Mesenchymal stem cell (in vitro differentiated cells and primary cell): ENCODE results near the gene PLS1.
"Not testable (repeated sequence)": the region's sequence is repeated elsewhere in the genome, so short reads cannot be mapped to it uniquely, and the experiment has no call there.

Experiments used
- DNase-seq: peaks from one replicate; pipeline ENCODE4 v3.0.0-alpha.2; 2013
- H2AFZ ChIP-seq: one replicate; pipeline ENCODE4 v1.6.1; 2013; ENCODE audit warnings: low read depth, mild to moderate bottlenecking, control low read depth, inconsistent platforms, low read length, moderate library complexity
- H2AK5ac ChIP-seq: 2 replicates; pipeline ENCODE4 v1.6.1; 2013; ENCODE audit warnings: low read length, moderate library complexity, mild to moderate bottlenecking, inconsistent platforms; ENCODE audit not compliant: severe bottlenecking
- H2BK120ac ChIP-seq: one replicate; pipeline ENCODE4 v1.6.1; 2013; ENCODE audit warnings: low read depth, mild to moderate bottlenecking, inconsistent platforms, low read length, moderate library complexity
- H2BK12ac ChIP-seq, 2 experiments: one replicate each; pipeline ENCODE4 v1.6.1; 2013; ENCODE audit warnings: inconsistent platforms in 2 of 2, low read length in 2 of 2, mild to moderate bottlenecking in 2 of 2, moderate library complexity in 2 of 2, control low read depth in 1 of 2
- H2BK15ac ChIP-seq: one replicate; pipeline ENCODE4 v1.6.1; 2013; ENCODE audit warnings: mild to moderate bottlenecking, low read depth, inconsistent platforms; ENCODE audit not compliant: poor library complexity, severe bottlenecking
- H2BK5ac ChIP-seq: 2 replicates; pipeline ENCODE4 v1.6.1; 2013; ENCODE audit warnings: low read depth, mild to moderate bottlenecking, low read length, control low read depth, inconsistent platforms; ENCODE audit not compliant: poor library complexity, severe bottlenecking
- H3K14ac ChIP-seq, 2 experiments: one replicate each; pipeline ENCODE4 v1.6.1; 2013; ENCODE audit warnings: inconsistent platforms in 2 of 2, low read length in 2 of 2, control low read depth in 1 of 2, mild to moderate bottlenecking in 1 of 2, moderate library complexity in 1 of 2
- H3K18ac ChIP-seq, 2 experiments: one replicate each; pipeline ENCODE4 v1.6.1; 2013; ENCODE audit warnings: inconsistent platforms in 2 of 2, low read length in 2 of 2, control low read depth in 1 of 2, low read depth in 1 of 2, mild to moderate bottlenecking in 1 of 2
- H3K23ac ChIP-seq, 2 experiments: one replicate each; pipeline ENCODE4 v1.6.1; 2013; ENCODE audit warnings: inconsistent platforms in 2 of 2, low read length in 2 of 2, mild to moderate bottlenecking in 2 of 2, moderate library complexity in 2 of 2, control low read depth in 1 of 2
- H3K27ac ChIP-seq: 2 replicates; pipeline ENCODE4 v1.5.1; 2013; ENCODE audit warnings: mild to moderate bottlenecking, moderate library complexity, low read length, control low read depth, inconsistent platforms; ENCODE audit not compliant: poor library complexity, severe bottlenecking
- H3K27me3 ChIP-seq, 2 experiments: 2 replicates each; pipeline versions ENCODE4 v1.6.1 to v1.7.0; 2013; ENCODE audit warnings: low read length in 2 of 2, mild to moderate bottlenecking in 2 of 2, moderate library complexity in 2 of 2, control low read depth in 1 of 2, inconsistent platforms in 1 of 2; ENCODE audit not compliant: control insufficient read depth in 1 of 2, insufficient read depth in 1 of 2
- H3K36me3 ChIP-seq, 2 experiments: 2 replicates each; pipeline versions ENCODE4 v1.6.1 to v1.7.0; 2013; ENCODE audit warnings: low read length in 2 of 2, control low read depth in 1 of 2, inconsistent platforms in 1 of 2, low read depth in 1 of 2, mild to moderate bottlenecking in 1 of 2; ENCODE audit not compliant: insufficient read depth in 2 of 2, control insufficient read depth in 1 of 2
- H3K4ac ChIP-seq, 2 experiments: one replicate each; pipeline ENCODE4 v1.6.1; 2013; ENCODE audit warnings: inconsistent platforms in 2 of 2, low read length in 2 of 2, mild to moderate bottlenecking in 2 of 2, moderate library complexity in 2 of 2, control low read depth in 1 of 2, low read depth in 1 of 2
- H3K4me1 ChIP-seq: 2 replicates; pipeline ENCODE4 v1.6.1; 2013; ENCODE audit warnings: low read depth, low read length, control low read depth; ENCODE audit not compliant: control insufficient read depth, insufficient read depth
- H3K4me2 ChIP-seq: 2 replicates; pipeline ENCODE4 v1.6.1; 2013; ENCODE audit warnings: low read length, mild to moderate bottlenecking, inconsistent platforms; ENCODE audit not compliant: poor library complexity, severe bottlenecking
- H3K4me3 ChIP-seq, 2 experiments: 2 replicates each; pipeline versions ENCODE4 v1.5.1 to v1.7.0; 2013; ENCODE audit warnings: low read length in 2 of 2, mild to moderate bottlenecking in 2 of 2, control low read depth in 1 of 2, low read depth in 1 of 2; ENCODE audit not compliant: insufficient read depth in 1 of 2
- H3K79me1 ChIP-seq: replicated peaks from 2 replicates; pipeline ENCODE4 v1.6.1; 2013; ENCODE audit warnings: mild to moderate bottlenecking, control low read depth, low read length, inconsistent platforms; ENCODE audit not compliant: poor library complexity, severe bottlenecking
- H3K9ac ChIP-seq: 2 replicates; pipeline ENCODE4 v1.7.0; 2013; ENCODE audit warnings: mild to moderate bottlenecking, low read length, moderate library complexity
- H3K9me3 ChIP-seq: 2 replicates; pipeline ENCODE4 v1.7.0; 2013; ENCODE audit warnings: mild to moderate bottlenecking, low read length; ENCODE audit not compliant: control insufficient read depth
- H4K8ac ChIP-seq: one replicate; pipeline ENCODE4 v1.6.1; 2013; ENCODE audit warnings: inconsistent platforms, mild to moderate bottlenecking, low read length, moderate library complexity
- H4K91ac ChIP-seq: one replicate; pipeline ENCODE4 v1.6.1; 2013; ENCODE audit warnings: mild to moderate bottlenecking, low read length, inconsistent platforms
- WGBS: methylation state at CpG from one replicate; pipeline ENCODE4 v1.1.7; 2013; ENCODE audit warnings: mixed read lengths; 5-methylcytosine and 5-hydroxymethylcytosine counted together

Gene PLS1

GRCh38 chr3:142586803-142587406 lies 9.3 kb upstream of the PLS1 start:
- no peak overlapping the region for H3K18ac ChIP-seq
- H4K8ac ChIP-seq = no peak overlapping the region
- WGBS = no CpG with 5 or more reads among the region's 2 CpGs
- no peak overlapping the region for H2BK12ac ChIP-seq
- no peak overlapping the region for H3K4me2 ChIP-seq
- H3K79me1 ChIP-seq = no peaks in the 10 kb centered on the region
- no peak overlapping the region for H2BK120ac ChIP-seq
- H3K14ac ChIP-seq = no peak overlapping the region
- peaks cover 1% of the 10 kb centered on the region for H3K4me1 ChIP-seq
- H4K91ac ChIP-seq = no peak overlapping the region
- H2BK15ac ChIP-seq = no peak overlapping the region
- no peak overlapping the region for H3K23ac ChIP-seq
- no peak overlapping the region for H2AK5ac ChIP-seq
- H3K27me3 ChIP-seq = peaks cover 0 to 4% of the 10 kb centered on the region in 2 experiments
- DNase-seq = peak; percentile 79
- no peaks in the 10 kb centered on the region for H3K36me3 ChIP-seq
- no peaks in the 10 kb centered on the region for H3K9me3 ChIP-seq
- H3K4ac ChIP-seq = no peak overlapping the region
- no peak overlapping the region for H3K4me3 ChIP-seq
- H3K9ac ChIP-seq = no peak overlapping the region
- H2AFZ ChIP-seq = no peak overlapping the region
- no peak overlapping the region for H2BK5ac ChIP-seq
- H3K27ac ChIP-seq = no peak overlapping the region

- Histone ChIP-seq H3K4me2 (no peak overlapping the region), H3K9ac (no peak overlapping the region), H3K4ac (no peak overlapping the region), H3K4me3 (no peak overlapping the region), H3K27ac (no peak overlapping the region), H2BK12ac (no peak overlapping the region), H2BK5ac (no peak overlapping the region), H3K23ac (no peak overlapping the region), H2AK5ac (no peak overlapping the region), H3K79me1 (no peaks in the 10 kb centered on the region), H2BK15ac (no peak overlapping the region), H2BK120ac (no peak overlapping the region), H3K9me3 (no peaks in the 10 kb centered on the region), H2AFZ (no peak overlapping the region), H3K36me3 (no peaks in the 10 kb centered on the region), H3K14ac (no peak overlapping the region), H3K4me1 (peaks cover 1% of the 10 kb centered on the region), H4K91ac (no peak overlapping the region), H3K18ac (no peak overlapping the region), H4K8ac (no peak overlapping the region), H3K27me3 (no peaks in the 10 kb centered on the region)
- DNase-seq = no peak
- 17% methylated on average over 1 of the region's 1 CpG for WGBS
These were observed 7.5 kb upstream of the PLS1 start for GRCh38 chr3:142588703-142589102.

GRCh38 chr3:142592268-142592667 lies 3.9 kb upstream of the PLS1 start:
- H3K14ac ChIP-seq, H2BK15ac ChIP-seq, H3K27ac ChIP-seq, H3K36me3 ChIP-seq, H4K8ac ChIP-seq, H3K18ac ChIP-seq, H3K23ac ChIP-seq, H3K9ac ChIP-seq, DNase-seq, H4K91ac ChIP-seq, H2AFZ ChIP-seq, H2BK5ac ChIP-seq, H3K4me3 ChIP-seq, H3K27me3 ChIP-seq, H2BK120ac ChIP-seq, H3K4ac ChIP-seq, H2AK5ac ChIP-seq, H3K4me1 ChIP-seq, H3K4me2 ChIP-seq, H2BK12ac ChIP-seq, H3K9me3 ChIP-seq, H3K79me1 ChIP-seq: not testable (repeated sequence)
- WGBS = 94% methylated on average over 5 of the region's 7 CpGs

- H3K4me1 ChIP-seq = no peaks in the 10 kb centered on the region
- H3K9ac ChIP-seq = no peak overlapping the region
- no peaks in the 10 kb centered on the region for H3K9me3 ChIP-seq
- H4K91ac ChIP-seq = no peak overlapping the region
- no peak overlapping the region for H2BK12ac ChIP-seq
- H3K4ac ChIP-seq = no peak overlapping the region
- H3K14ac ChIP-seq = no peak overlapping the region
- H3K4me2 ChIP-seq = no peak overlapping the region
- H3K36me3 ChIP-seq = no peaks in the 10 kb centered on the region
- H3K4me3 ChIP-seq = no peak overlapping the region
- H3K27me3 ChIP-seq = peaks cover 0 to 13% of the 10 kb centered on the region in 2 experiments
- no peak overlapping the region for H2BK5ac ChIP-seq
- H3K79me1 ChIP-seq = peaks cover 12% of the 10 kb centered on the region
- H3K27ac ChIP-seq = peak overlapping the region; percentile 95
- H2AFZ ChIP-seq = no peak overlapping the region
- no peak overlapping the region for H3K18ac ChIP-seq
- 50% methylated on average over 1 of the region's 1 CpG for WGBS
- no peak overlapping the region for H2BK120ac ChIP-seq
- no peak overlapping the region for H4K8ac ChIP-seq
- H2AK5ac ChIP-seq = no peak overlapping the region
- no peak overlapping the region for H2BK15ac ChIP-seq
- no peak for DNase-seq
- no peak overlapping the region for H3K23ac ChIP-seq
These were observed 1.1 kb upstream of the PLS1 start for GRCh38 chr3:142595141-142595540.
